ENCODE measurements around the gene PBX1. TPM values are rescaled to one million over a fixed set of nuclear protein-coding genes. Genes with fewer than 3 reads are reported as not detected.
A peak's percentile ranks its signal among the peaks of the same experiment; 100 is the strongest.

The PBX1 gene
- total RNA-seq, 6 donors from 2014 or later, result 17.8 to 59.6 (median 38.3) TPM

GRCh38 chr1:164853146-164853545 lies 294.2 kb downstream of the PBX1 start:
- H3K27ac ChIP-seq, result no peak overlapping the region
- no peak for ATAC-seq (ENCODE audit: low FRiP score in 2 of 2)
- H3K36me3 ChIP-seq, result peaks cover 0 to 4% (median 0%) of the 10 kb centered on the region in 4 donors
- no peak overlapping the region for H3K4me3 ChIP-seq
- H3K27me3 ChIP-seq, result no peaks in the 10 kb centered on the region
- no peak for DNase-seq
- TF ChIP-seq POLR2A (IDR thresholded peaks at IDR 0.05) (no peak), CTCF (IDR thresholded peaks at IDR 0.05) (no peak), POLR2AphosphoS5 (IDR thresholded peaks at IDR 0.05) (no peak), EP300 (IDR thresholded peaks at IDR 0.05) (no peak)
- WGBS, 2 donors, result 90 to 100% methylated on average over 2 of the region's 2 CpGs
- peaks cover 0 to 8% (median 0%) of the 10 kb centered on the region in 4 donors for H3K4me1 ChIP-seq
- H3K9me3 ChIP-seq, result no peaks in the 10 kb centered on the region

- peaks cover 0 to 8% (median 0%) of the 10 kb centered on the region in 4 donors for H3K4me1 ChIP-seq
- no peaks in the 10 kb centered on the region for H3K9me3 ChIP-seq
- no peaks in the 10 kb centered on the region for H3K27me3 ChIP-seq
- ATAC-seq (ENCODE audit: low FRiP score in 2 of 2) (no peak), DNase-seq (no peak)
- no peak overlapping the region for H3K27ac ChIP-seq
- WGBS, 2 donors, result 53 to 73% methylated on average over 2 of the region's 2 CpGs
- no peak for TF ChIP-seq CTCF (IDR thresholded peaks at IDR 0.05)
- no peaks in the 10 kb centered on the region for H3K36me3 ChIP-seq
- no peak overlapping the region for H3K4me3 ChIP-seq
Observed at GRCh38 chr1:164855716-164856329, 296.8 kb downstream of the PBX1 start.

DNA sequence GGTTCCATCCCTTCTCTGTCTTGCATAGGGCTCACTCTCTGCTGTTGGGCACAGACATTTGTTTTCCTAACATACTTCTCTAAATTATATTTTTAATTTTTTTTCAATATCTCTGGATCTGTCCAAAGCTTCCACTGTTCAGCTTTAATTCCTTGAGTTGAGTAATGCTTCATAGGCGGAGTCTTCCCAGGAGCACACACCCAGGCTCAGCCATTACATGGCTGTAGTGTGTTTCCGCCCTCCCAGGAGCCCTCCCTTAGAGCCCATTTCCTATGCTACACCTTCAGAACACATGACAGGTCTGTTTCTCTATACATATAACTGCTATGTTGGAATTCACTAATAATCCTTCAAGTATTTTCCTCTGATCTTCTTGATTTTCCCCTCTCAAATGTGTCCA lies 297.4 kb downstream of the PBX1 start:
- H3K27me3 ChIP-seq, result no peaks in the 10 kb centered on the region
- no peak overlapping the region for H3K4me3 ChIP-seq
- DNase-seq (no peak), ATAC-seq (ENCODE audit: low FRiP score in 2 of 2) (no peak)
- peaks cover 0 to 8% (median 0%) of the 10 kb centered on the region in 4 donors for H3K4me1 ChIP-seq
- TF ChIP-seq POLR2A (IDR thresholded peaks at IDR 0.05) (no peak), CTCF (IDR thresholded peaks at IDR 0.05) (no peak), POLR2AphosphoS5 (IDR thresholded peaks at IDR 0.05) (no peak), EP300 (IDR thresholded peaks at IDR 0.05) (no peak)
- H3K36me3 ChIP-seq, result no peaks in the 10 kb centered on the region
- H3K9me3 ChIP-seq, result no peaks in the 10 kb centered on the region
- H3K27ac ChIP-seq, result peak overlapping the region in 1 of 4 donors; percentile 35
- 95% methylated on average over 2 of the region's 2 CpGs for WGBS, 2 donors

DNA sequence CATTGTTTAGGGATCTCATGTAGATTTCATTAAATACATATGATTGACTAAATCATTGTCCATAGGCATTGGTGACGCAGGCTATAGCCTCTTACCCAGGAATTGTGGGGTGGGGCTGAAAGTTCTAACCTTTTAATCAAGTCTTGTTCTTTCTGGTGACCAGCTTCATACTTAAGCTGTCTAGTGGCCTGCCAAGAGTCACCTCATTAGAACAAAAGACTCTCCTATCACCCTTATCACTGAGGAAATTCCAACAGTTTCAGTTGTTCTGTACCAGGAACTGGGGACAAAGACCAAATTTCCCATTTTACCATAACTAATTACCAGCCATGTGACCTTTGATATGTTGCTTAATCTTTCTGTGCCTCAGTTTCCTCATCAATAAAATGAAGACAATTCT lies 298.5 kb downstream of the PBX1 start:
- peaks cover 0 to 8% (median 0%) of the 10 kb centered on the region in 4 donors for H3K4me1 ChIP-seq
- no peak for TF ChIP-seq CTCF (IDR thresholded peaks at IDR 0.05)
- no peak for TF ChIP-seq POLR2AphosphoS5 (IDR thresholded peaks at IDR 0.05)
- no peak for TF ChIP-seq POLR2A (IDR thresholded peaks at IDR 0.05)
- TF ChIP-seq EP300 (IDR thresholded peaks at IDR 0.05), result no peak
- no peaks in the 10 kb centered on the region for H3K27me3 ChIP-seq
- H3K4me3 ChIP-seq, result no peak overlapping the region
- no peak for DNase-seq
- WGBS, 2 donors, result 94 to 100% methylated on average over 1 of the region's 1 CpG
- H3K36me3 ChIP-seq, result no peaks in the 10 kb centered on the region
- no peak for ATAC-seq (ENCODE audit: low FRiP score in 2 of 2)
- H3K9me3 ChIP-seq, result no peaks in the 10 kb centered on the region
- H3K27ac ChIP-seq, result no peak overlapping the region

DNA sequence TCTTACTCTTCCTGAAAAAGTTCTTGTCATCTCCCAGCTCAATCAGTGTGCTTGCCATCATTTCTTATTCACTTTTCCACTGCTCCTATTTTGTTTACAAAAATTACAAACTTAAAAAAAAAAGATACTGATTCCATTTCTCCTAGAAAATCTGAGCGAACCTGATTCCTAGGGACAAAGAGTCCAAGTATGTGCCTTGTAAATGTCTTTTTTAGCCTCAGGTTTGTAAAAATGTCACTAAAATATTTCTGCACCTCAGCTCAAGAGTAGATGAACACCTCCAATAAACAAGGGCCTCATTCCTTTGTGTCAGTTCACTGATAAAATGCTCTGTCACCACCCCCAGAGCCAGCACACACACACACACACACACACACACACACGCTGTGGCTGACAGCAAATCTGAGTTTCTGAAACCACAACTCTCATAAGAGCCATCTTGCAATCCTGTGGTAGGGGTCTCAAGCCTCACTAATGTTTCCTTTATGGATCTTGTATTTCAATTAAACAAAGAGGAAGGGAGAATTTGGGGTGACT lies 299.2 kb downstream of the PBX1 start:
- H3K4me1 ChIP-seq, result peaks cover 0 to 8% (median 0%) of the 10 kb centered on the region in 4 donors
- H3K27me3 ChIP-seq, result no peaks in the 10 kb centered on the region
- no peaks in the 10 kb centered on the region for H3K36me3 ChIP-seq
- no peak for TF ChIP-seq POLR2A (IDR thresholded peaks at IDR 0.05)
- WGBS, 2 donors, result 88 to 94% methylated on average over 2 of the region's 2 CpGs
- DNase-seq, result no peak
- no peaks in the 10 kb centered on the region for H3K9me3 ChIP-seq
- ATAC-seq (ENCODE audit: low FRiP score in 2 of 2), result no peak
- H3K4me3 ChIP-seq, result no peak overlapping the region
- H3K27ac ChIP-seq, result no peak overlapping the region
